Fibroblast of pulmonary artery (primary cell): ENCODE results near the gene AFF2.
A peak's percentile ranks its signal among the peaks of the same experiment; 100 is the strongest.

Source experiments
- DNase-seq: peaks from one replicate; pipeline ENCODE4 v3.0.0-alpha.2; 2010; ENCODE audit warnings: low read depth
- H3K4me3 ChIP-seq: replicated peaks from 2 replicates; pipeline ENCODE4 v1.5.1; 2011; ENCODE audit warnings: low read depth, mild to moderate bottlenecking, control low read depth, low read length, moderate library complexity
- TF ChIP-seq, protein P1 (sequence below): IDR thresholded peaks from 2 replicates; pipeline ENCODE4 v1.5.1; 2011; ENCODE audit warnings: mild to moderate bottlenecking, control low read depth, low read length, inconsistent platforms; ENCODE audit errors: missing control alignments

Gene AFF2

DNA sequence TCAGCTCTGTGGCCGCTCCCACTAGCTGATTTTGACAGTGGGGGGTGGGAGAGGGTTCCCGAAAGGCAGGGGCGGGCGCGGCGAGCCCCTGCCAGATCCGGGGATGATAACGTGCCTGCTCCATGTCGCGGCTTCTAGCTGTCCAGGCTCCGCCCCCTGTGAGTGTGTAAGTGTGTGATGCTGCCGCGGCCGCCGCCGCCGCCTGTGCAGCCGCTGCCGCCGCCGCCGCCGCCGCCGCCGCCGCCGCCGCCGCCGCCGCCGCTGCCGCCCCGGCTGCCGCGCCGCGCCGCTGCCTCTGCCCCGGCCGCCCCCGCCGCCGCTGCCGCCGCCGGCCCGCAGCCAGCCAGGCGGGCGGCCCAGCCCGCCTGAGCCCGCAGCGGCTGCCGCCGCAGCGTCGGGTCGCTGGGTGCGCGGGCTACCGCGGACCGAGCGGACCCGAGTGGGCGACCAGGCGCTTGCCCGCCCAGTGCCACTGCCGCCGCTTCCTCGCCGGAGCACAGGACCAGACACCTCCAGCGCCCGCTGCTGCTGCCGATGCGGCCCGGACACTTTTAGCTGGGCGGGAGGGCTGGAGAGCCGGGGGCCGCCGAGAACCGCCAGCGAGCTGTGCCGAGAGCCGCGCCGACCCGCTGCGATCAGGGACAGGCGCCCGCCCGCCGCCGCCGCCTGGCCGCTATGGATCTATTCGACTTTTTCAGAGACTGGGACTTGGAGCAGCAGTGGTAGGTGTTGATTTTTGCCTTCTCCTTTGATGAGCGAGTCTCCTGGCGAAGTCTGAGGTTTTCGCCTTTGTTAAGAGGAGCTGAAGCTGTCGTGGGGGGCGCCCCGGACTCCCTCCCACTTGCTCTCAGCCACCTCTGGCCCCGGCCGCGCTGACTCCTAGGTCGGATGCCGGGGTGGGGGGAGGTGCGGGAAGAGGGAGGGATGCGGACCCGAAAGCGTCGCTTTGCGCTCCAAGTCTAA lies at the start of gene AFF2:
TSS of gene AFF2 (plus strand) at position 195 of the 963 bp plus-strand sequence. CDS start at position 676, 481 bp downstream.
- TF ChIP-seq, protein P1, sequence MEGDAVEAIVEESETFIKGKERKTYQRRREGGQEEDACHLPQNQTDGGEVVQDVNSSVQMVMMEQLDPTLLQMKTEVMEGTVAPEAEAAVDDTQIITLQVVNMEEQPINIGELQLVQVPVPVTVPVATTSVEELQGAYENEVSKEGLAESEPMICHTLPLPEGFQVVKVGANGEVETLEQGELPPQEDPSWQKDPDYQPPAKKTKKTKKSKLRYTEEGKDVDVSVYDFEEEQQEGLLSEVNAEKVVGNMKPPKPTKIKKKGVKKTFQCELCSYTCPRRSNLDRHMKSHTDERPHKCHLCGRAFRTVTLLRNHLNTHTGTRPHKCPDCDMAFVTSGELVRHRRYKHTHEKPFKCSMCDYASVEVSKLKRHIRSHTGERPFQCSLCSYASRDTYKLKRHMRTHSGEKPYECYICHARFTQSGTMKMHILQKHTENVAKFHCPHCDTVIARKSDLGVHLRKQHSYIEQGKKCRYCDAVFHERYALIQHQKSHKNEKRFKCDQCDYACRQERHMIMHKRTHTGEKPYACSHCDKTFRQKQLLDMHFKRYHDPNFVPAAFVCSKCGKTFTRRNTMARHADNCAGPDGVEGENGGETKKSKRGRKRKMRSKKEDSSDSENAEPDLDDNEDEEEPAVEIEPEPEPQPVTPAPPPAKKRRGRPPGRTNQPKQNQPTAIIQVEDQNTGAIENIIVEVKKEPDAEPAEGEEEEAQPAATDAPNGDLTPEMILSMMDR: no peak
- peak within 1 kb of the TSS; percentile 34 for H3K4me3 ChIP-seq
- peak; percentile 9 for DNase-seq

DNA sequence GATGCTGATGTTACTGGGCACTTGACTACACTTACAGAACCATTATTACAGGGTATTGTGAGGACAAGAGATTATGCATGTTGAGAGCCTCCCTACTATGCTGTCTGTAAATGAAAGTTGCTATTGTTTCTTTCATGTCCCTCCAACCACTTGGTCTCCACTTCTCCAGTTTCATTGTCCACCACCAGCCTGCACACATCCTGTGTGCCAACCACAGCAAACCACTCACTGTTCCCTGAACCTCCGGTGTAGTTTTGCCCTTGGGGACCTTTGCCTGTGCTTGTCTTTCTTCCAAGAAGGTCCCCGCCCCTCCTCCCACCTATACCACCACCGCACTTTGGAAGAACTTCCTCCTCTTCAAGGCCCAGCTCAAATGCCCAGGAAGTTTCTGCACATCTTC lies 43.1 kb upstream of the AFF2 start:
- TF ChIP-seq, protein P1: no peak
- H3K4me3 ChIP-seq: no peak overlapping the region
- no peak for DNase-seq

DNA sequence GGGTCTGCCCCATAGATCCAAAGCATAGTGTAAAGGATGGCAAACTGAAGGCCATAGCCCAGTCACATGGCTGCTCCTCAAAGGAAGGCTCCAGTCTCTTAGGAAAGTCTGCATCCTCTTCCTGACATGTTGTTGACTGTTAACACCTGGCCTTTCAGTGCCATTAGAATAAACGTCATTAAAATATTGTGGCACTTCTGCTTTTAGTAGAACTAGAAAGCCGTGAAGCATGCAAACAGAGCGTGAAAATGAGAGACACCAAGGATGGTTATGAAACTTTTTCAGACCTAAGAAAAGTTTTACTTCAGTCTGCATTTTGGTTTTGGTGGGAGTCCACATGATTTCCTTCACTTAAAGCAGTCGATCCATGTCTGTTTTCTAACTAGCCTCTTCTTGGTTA lies 41.1 kb upstream of the AFF2 start:
- no peak for DNase-seq
- TF ChIP-seq, protein P1: no peak
- H3K4me3 ChIP-seq: no peak overlapping the region

DNA sequence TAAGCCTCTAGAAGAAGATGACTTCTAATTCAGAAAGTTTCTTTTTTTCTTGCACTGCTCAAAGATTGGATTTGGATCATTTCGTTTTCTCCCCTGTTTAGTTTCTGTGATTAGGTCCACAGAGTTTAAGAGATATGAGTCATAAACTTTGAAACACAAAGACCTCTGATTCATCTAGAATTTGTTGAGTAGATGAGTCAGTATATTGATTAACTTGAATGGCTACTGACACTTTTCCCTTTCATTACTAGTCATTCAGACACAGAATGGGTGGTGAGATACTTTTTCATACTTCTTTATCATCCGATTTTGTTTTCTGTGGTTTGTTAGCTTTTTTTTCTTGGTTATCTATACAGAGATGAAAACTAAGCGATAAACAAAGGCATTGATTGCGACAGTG lies 34.1 kb upstream of the AFF2 start:
- TF ChIP-seq, protein P1: no peak
- no peak for DNase-seq
- no peak overlapping the region for H3K4me3 ChIP-seq

DNA sequence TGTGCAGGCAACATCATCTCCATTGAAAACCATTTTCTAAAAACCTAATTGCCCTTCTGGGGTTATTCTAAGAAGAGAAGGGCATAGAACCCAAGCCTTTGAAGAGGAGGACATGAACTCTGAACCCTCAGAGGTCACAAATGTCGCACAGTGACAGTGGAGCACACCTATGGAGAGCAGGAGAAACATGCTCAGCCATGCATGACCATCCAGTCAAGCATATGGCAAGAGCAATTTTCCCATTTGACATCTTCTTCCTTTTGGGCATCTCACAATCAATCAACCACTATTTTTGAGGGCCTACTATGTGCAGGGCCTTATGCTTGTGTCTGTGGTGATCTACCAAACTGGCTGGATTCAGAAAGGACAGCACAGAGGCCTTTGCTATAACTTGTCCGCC lies 30.1 kb upstream of the AFF2 start:
- TF ChIP-seq, protein P1: no peak
- no peak overlapping the region for H3K4me3 ChIP-seq
- DNase-seq: no peak

DNA sequence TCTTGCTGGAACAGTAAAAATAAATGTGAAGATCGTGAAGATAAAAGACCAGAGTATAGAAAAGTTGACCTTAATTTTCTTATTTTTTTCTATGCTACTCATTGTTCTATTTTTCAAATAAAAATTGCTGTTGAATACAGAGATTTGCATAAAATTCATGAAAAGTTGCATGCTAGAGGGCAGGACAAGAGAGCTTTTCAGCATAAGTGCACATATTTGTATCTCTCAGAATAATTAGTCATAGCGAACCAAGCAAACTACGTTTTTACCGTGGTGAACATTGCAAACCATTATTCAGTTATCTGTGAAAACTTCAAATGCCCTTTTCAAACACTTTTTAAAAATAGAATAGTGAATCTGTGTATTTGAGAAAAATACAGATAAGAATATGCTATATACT lies 26.4 kb upstream of the AFF2 start:
- TF ChIP-seq, protein P1: no peak
- H3K4me3 ChIP-seq: no peak overlapping the region
- DNase-seq: no peak
